Measurements from ENCODE around the gene APBB2.
"Not testable (repeated sequence)": the region's sequence is repeated elsewhere in the genome, so short reads cannot be mapped to it uniquely, and the experiment has no call there.

Gene APBB2

DNA sequence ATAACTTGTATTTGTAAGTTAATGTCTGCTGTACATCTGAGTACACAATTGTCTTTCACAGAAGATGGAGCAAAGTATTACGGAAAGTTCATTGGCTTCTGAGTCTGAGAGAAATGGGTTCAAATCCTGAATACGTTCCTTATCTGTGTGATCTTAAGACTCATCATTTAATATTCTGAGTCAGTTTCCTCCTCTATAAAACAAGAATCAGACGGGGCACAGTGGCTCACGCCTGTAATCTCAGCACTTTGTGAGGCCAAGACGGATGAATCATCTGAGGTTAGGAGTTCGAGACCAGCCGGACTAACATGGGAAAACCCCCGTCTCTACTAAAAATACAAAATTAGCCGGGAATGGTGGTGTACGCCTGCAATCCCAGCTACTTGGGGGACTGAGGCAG, 57.8 kb downstream of the APBB2 start:
- DNase-seq (ENCODE audit: low read depth), result no peak

DNA sequence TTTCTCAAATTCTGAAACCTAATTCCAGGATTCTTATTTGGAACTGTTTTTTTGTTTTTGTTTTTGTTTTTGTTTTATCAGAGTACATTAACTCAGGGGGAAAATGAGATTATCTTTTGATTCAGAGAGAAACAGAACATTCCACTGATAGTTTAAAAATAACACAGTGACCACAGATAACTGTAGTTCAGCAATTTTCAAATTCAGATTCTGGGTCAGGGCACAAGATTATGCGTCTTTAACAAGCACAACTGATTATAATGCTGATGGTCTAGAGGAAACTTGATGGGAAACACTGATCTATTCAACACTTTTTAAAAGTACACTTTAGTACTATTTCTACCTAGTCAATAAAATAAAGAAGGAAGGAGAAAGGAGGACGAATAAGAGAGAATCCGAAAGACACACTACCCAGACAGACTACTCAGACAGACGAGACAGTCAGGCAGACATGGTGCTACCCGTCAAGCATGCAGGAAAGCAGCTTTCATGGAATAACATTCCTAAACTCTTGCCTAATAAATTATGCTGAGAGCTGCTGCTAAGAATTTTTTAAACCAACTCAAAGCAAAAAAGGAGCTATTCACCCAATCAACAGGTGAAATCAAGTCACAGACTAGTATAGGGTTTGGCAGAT, 59.0 kb downstream of the APBB2 start:
- DNase-seq (ENCODE audit: low read depth), result no peak

DNA sequence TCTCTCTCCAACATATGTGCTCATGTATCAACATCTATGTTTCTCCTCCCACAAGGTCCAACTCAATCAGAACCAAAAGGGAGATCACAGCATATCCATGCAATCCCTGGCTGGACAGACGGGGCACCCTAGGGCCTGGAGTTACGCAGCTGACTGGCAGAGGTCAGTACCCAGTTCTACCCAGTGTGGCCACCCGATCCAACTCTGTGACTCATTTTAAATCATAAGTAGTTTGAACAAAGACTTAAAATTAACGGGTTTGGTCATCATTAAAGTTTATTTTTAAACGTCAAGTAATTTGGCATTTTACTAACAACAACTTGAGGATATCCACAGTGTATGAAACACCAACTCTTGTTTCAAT, 59.5 kb downstream of the APBB2 start:
- no peak for DNase-seq (ENCODE audit: low read depth)

DNA sequence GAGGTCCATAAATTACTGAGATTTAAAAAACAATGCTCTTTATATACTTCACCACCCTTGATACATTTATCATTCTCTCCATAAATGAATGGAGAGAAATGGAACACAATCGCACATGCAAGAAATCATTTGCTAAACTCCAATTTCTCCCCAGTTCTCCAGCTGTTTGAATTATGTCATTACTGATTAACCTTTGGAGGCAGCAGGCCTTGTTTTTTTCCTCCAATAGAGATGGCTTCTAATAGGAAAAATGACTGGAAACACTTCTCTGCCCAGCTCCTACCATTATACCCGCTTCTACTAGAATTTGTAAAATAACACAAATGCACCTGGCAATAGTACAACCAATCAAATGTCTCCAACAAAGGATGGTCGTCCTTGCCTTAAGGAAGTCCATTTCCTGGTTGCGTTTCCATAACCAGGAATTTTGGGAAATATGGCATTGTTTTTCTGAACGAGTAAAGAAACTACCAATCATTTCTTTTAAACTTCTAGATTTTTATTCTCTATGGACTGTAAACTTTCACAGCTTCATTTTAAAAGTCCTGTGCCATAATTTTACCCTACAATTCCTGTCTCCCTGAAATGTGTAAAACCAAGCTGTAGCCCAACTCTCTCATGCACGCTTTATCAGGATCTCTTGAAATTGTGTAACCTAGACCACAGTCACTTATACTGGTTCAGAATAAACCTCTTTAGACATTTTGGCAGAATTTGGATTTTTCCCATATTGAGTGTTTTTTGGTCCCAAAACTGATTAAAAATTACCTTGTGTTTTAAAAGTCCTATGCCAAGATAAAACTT, 60.1 kb downstream of the APBB2 start:
- DNase-seq (ENCODE audit: low read depth), result no peak

DNA sequence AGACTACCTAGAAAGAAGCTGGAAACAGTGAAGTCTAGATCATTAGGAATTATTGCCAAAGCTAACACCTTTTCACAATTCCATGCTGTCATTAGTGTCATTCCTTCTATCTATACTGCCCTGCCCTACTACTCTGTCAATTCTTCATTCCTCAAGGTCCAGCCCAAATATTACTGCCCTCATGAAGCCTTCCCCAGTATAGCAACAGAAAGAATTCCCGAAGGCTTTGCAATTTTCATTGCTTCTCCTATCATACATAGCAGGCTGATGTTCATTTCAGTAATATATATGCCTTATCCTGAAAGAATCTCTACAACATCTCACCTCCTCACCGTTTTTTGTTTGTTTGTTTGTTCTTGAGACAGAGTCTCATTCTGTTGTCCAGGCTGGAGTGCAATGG, 63.9 kb downstream of the APBB2 start:
- DNase-seq (ENCODE audit: low read depth), result no peak

DNA sequence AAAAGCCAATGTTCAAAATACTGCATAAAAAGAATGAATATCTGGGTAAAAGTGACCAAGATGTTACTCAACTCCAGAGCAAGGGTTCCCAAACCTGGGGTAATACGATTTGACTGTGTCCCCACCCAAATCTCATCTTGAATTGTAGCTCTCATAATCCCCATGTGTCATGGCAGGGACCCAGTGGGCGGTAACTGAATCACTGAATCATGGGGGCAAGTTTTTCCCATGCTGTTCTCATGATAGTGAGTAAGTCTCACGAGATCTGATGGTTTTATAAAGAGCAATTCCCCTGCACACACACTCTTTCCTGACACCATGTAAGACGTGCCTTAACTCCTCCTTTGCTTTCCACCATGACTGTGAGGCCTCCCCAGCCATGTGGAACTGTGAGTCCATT, 64.8 kb downstream of the APBB2 start:
- not testable (repeated sequence) for DNase-seq (ENCODE audit: low read depth)

DNA sequence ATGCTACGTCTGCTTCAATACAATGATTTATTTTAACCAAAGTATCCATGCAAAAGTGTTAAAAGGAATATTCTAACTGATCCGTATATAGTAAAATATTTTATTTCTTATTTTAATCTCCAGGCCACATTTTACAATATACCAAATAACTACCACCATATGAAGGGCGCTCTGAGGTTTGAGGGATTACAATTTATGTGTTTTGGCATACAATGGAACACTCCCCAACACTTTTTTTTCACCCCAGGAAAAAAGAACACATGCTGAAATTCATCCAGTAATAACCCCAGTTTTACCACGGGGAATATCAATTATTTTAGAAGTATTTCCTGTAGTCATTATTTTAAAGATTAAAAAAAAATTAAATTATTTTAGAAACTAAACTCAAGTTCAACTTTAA, 65.4 kb downstream of the APBB2 start:
- DNase-seq (ENCODE audit: low read depth), result no peak

DNA sequence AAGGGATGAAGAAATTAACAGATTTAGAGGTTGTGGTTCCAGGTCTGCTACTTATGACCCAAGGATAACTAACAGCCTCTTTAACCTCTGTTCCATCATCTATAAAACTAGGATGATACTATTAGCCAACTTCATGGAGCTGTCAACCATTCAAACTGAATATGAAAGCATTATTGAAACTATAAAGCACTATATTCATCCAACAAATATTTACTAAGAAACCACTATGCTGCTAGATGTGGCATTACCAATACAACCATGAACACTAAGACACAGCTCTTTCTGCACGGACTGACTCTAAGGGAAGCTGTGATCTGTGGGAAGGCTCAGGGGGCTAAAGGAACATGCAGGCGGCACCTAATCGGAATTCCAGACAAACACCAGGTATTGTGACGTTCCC, 66.0 kb downstream of the APBB2 start:
- DNase-seq (ENCODE audit: low read depth), result no peak

DNA sequence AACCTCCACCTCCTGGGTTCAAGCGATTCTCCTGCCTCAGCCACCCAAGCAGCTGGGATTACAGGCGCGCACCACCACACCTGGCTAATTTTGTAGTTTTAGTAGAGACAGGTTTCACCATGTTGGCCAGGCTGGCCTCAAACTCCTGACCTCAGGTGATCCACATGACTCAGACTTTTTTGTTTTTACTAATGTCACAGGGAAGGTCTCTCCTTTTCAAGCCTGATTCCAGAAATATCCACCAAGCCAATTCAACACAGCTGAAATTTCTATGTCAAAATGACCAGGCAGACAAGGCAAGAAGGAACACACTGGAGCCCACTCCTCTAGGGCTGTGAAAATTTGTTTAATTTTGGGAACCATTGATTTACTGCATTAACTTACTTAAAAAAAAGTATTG, 66.8 kb downstream of the APBB2 start:
- not testable (repeated sequence) for DNase-seq (ENCODE audit: low read depth)

DNA sequence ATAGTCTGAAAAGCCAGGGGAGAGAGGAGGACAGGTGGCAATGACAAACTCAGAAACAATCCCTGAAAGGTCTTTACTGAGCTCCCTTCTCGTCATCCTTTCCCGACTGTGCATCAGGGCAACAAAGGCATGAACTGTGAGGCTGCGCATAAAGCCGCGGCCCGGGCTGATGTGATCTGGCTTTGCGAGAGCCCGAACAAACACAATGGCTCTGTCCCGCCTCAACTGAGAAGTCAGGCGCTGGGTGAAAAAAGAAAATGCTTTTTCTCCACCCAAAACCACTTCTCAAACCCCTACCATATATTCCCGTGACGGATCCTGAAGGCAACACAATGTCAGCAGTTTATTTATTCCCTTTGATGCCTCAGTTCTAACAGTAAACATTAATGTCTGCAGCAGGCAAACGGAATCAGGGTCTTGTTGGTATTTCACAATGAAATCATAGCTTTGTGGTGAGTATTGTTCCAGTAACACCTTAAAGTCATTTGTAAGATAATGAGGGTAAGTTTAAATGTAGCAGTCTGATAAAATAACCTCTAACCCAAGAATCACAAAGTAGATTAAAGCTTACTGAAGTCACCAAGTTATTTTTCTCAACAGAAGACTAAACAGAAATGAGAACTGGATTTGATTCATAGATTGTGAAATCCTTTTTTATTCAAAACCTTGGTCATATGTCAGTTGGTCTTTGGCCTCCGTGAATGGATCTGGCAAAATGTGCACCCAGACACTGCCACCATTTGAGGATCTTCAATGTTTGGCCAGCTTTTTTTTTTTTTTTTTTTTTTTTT, 67.4 kb downstream of the APBB2 start:
- no peak for DNase-seq (ENCODE audit: low read depth)

DNA sequence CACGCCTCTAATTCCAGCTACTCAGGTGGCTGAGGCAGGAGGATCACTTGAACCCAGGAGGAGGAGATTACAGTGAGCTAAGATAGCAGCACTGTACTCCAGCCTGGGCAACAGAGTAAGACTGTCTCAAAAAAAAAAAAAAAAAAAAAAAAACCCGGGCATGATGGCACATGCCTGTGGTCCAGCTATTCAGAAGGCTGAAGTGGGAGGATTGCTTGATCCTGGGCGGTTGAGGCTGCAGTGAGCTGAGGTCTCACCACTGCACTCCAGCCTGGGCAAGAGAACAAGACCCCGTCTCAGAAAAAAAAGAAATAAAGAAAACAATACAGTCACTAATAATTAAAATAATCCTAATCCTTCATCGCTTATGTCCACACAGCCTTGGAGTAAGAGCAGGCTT, 68.1 kb downstream of the APBB2 start:
- DNase-seq (ENCODE audit: low read depth), result no peak

DNA sequence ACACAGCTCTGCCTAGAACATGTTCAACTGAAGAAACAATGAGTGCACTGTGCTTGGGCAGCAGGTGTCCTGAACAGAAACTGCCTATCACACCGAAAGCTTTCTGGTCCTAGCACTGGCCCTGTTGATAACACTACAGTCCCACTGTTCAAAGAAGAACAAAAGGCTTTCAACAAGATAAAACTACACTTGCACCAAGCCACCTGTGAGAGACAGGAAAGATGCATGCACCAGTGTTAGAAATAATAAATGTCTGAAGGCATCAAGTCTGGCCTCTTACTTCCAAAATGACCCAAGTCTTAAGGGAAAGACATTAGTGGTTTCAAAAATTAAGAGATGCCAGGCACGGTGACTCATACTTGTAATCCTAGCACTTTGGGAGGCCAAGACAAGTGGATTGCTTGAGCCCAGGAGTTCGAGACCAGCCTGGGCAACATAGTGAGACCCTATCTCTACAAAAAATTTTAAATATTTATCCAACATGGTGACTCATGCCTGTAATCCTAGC, 68.7 kb downstream of the APBB2 start:
- DNase-seq (ENCODE audit: low read depth), result no peak

DNA sequence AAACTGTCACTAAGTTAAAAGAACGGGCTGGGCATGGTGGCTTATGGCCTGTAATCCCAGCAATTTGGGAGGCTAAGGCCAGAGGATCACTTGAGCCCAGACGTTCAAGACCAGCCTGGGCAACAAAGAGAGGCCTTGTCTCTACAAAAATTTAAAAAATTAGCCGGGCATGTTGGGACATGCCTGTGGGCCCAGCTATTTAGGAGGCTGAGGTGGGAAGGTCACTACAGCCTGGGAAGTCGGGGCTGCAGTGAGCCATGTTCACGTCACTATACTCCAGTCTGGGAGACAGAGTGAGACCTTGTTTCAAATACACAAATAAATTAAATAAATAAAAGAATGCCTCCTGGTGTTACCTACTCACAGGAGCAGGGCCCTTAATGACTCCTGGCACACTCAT, 69.5 kb downstream of the APBB2 start:
- DNase-seq (ENCODE audit: low read depth), result no peak

DNA sequence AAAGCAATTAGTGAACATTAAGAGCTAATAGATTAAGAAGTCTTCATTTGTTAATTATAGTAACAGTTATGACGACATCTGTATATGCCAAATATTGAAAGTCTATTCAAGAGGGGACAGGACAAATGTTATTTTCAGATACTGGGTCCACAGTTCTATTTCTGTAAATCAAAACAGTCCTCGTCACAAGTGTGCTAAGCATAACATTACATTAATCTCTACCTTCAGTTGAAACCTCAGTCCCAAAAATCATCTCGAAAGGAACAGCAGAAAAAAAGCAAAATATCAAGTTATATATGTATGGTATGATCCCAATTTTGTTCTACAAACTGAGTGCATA, 70.3 kb downstream of the APBB2 start:
- no peak for DNase-seq (ENCODE audit: low read depth)

DNA sequence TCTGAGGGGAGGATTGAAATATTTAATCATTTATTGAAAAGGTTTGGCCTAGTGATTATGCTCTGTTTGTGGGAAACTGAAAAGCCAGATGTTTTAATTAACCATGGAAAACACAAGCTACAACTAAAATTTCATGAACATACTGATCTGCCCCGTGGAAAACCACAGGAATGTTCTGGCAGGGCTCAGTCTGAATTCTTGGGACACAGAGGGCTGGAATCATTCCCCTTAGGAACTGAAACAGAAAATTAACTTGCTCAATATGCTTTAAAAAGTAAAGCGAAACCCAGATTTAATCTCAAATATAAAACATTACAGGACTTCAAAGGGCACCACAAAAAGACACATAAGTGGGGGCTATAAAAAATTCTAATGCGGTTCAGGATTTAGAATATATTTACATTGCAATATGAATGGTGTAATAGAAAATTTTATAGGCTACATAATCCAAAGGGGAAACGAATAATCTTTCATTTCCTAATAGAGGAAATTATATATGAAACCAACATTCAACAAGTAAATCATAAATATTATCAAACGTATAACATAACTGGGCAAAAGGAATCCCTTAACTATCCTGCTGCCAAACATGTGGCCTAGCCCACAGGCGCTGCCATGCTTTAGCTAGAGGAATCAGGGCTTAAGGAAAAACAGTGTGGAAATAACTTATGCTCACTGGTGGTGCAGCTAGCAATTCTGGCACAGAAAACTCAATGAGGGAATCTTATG, 70.9 kb downstream of the APBB2 start:
- DNase-seq (ENCODE audit: low read depth), result no peak

DNA sequence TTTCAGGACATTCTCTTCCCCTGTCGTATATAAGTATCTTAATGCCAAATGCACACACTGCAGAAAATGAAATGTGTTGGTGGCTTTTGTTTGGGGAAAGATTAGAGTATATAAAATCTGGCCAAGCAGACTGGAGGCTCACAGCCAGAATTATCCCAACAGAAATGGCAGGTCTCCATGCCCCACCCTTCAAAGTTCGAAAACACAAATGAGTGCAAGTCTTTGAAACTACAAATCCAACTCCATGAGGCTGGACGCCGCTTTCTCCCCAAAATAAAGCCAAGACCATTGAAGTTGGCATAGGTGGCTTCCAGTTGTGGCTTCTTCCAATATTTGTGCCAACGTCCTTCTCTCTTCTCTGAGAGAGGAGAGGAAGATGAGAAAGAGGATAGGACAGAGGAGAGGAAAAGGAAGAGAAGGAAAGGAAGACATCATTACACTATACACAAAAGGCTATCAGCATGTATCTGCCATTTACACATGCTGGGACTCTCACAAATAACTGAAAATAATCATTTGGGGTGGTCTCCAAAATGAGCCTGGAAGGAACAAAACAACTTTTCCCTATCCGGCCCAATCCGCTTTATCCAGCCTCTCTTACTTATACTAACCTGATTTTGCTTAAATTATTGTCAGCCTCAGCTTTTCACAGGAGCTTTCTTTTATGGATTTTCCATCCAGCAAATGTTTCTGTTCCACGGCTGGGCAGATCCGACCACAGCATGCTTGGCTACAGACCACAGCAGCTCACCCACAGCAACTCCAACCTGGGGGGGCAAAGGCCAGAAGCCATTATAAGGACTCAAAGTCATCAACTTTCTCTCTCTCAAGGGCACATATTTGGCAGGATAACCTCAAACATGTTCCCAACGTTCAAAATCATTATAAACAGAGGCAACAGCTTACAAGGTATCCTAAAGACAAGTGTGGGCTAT, 71.7 kb downstream of the APBB2 start:
- DNase-seq (ENCODE audit: low read depth), result no peak

DNA sequence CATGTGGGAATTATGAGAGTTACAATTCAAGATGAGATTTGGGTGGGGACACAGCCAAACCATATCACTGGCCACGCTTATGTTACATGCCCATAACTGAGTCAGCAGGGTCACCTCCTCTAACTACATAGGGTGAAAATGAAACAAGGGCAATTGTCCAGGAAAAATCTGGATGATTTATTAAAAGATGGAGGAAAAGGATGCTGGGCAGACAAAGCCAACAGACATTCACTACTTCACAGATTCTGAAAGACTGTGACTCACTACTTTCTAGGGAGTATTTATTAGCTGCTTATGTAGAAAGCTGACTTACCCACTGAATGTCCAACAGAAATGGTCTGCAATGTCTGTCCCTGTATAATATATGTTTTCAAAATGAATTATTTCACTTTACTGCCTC, 72.4 kb downstream of the APBB2 start:
- no peak for DNase-seq (ENCODE audit: low read depth)

DNA sequence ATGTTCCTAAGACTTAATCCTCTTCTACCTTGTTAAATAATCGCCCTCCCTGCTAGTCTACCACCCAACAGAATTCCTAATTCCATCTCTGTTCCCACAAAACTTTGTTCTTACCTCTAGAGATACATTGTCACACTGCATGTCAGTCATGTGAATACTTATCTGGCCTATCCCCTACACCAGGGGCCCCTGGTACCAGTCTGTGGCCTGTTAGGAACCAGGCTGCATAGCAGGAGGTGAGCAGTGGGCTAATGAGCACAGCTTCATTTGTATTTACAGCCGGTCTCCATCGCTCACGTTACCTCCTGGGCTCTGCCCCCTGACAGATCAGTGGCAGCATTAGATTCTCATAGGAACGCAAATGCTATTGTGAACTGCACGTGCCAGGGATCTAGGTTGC, 73.9 kb downstream of the APBB2 start:
- DNase-seq (ENCODE audit: low read depth), result no peak

DNA sequence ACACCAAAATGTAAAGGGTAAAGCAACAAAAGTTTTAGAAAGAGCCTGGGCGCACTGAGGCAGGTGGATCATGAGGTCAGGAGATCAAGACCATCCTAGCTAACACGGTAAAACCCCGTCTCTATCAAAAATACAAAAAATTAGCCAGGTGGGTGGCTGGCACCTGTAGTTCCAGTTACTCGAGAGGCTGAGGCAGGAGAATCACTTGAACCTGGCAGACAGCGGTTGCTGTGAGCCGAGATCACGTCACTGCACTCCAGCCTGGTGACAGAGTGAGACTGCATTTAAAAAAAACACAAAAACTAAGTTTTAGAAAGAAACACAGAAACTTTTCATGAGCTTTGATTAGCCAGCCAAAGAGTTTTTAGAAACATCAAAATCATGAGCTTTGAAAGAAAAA, 76.5 kb downstream of the APBB2 start:
- DNase-seq (ENCODE audit: low read depth), result no peak

DNA sequence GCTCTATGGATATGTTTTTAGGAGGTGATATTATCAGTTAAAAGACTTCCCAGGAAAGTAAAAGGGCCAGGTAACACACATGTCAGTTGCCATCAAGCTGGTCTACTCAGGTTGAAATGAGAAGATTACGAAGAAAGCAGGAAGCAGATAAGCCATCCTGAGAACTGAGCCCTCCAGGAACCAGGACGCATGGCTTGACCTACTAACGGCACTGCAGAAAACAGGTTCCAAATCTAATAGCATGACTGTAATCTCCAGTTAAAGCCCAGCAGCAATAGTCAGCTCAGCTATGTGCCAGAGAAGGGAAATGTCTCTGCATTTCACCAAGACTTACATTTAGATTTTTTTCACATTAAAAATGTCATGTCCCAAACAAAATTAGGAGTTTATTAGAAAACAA, 77.9 kb downstream of the APBB2 start:
- DNase-seq (ENCODE audit: low read depth), result no peak

DNA sequence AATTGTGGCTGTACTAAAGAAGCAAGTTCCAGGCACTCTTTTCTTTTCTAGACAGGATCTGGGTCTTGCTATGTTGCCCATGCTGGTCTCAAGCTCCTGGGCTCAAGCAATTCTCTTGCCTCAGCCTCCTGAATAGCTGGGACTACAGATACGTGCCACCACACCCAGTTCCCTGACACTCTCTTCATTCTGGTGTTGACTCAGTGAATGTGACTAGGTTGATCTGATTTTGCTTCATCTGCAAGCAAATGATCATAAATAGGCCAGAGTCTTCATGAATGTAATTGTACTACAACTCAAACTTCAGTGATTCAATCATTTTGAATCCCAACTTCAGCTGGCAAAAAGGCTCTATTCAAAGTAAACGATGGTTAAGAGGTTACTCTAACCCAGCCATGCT, 78.5 kb downstream of the APBB2 start:
- no peak for DNase-seq (ENCODE audit: low read depth)

Measured in stimulated activated CD8-positive, alpha-beta memory T cell treated with anti-CD3 and anti-CD28 coated beads, Interleukin-15, amount 100 ng/mL, for 1 hour (primary cell).